ENCODE measurements around the gene KCNJ8.
"Not testable (repeated sequence)": the region's sequence is repeated elsewhere in the genome, so short reads cannot be mapped to it uniquely, and the experiment has no call there.

The KCNJ8 gene

DNA sequence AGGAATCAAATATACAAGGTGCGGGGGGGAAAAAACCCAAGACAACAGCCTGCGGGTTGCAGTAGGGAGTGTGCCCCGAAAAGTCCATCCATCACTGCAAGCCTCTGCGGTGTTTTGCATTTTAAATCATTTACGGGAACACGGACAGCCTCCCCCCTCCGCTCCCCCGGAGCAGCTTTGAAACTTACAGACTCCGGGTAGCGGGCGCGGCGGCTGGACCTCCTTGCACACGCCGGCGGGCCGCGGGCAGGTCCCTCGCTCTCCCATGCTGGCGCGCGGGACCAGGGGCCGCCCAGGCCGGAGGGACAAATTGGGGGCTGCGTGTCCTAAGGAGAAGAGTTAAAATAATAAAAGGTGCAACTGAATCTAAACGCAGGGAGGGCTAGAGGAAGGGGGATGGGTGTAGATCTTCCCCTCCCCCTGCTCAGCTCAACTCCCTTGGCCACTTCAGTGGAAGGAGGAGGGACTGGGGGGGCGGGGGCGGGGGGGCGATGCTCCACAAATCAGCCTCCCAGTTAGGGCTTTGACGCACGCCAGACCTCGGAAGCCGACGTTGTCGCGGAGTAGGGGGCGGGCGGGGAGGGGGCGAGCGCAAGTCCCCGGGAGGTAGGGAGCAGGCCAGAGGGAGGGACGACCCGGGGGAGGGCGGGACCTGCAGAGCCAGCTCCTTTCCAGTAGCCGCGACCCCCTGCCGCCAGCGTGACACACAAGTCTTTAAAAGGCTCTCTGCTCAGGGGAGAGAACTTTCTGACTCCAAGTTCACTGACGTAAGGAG, at the start of gene KCNJ8:
Gene KCNJ8, minus strand, starts transcription at position 349 of the 775 bp plus-strand sequence. CDS start 1,090 bp downstream, outside the sequence.
- no peak for DNase-seq (ENCODE audit: low read depth in 2 of 2, low spot score in 1 of 2)

DNA sequence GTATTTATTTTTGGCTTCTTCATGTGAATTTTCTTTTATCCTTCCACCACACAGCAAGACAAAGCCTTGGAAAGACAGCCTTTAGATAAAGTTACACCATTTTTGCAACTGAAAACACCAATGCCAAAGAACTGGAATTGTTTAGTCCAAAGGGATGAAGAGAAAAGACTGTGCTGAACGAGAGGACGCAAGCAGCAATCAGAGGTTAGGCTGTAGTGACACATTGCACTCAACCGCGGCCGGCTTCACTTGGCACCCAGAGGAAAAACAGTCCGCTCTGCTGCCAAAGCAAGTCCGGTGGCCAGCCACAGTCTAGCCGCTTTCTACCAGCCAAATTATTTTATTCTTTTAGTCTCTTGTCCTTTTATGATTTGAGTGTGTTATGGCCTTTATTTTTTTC, 49.1 kb upstream of the KCNJ8 start:
- DNase-seq (ENCODE audit: low read depth in 2 of 2, low spot score in 1 of 2) = no peak

DNA sequence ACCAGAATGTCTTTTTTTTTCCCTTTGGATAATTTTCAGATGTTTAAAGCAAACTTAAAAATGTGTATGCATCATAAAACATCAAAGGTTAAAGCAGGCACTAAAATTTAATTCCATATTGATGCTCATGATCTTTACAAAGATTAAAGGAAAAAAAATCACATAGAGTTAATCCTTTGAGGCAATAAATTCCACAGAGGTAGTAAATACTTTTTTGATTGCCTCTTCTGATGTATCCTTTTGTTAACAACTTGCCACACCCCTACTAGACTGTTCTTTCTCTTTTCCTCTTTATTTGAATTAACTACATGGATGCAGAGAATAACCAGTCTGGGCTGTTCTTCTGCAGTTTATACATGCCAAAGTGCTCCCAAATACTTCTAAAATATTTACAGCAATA, 45.2 kb upstream of the KCNJ8 start:
- DNase-seq (ENCODE audit: low read depth in 2 of 2, low spot score in 1 of 2) = no peak

DNA sequence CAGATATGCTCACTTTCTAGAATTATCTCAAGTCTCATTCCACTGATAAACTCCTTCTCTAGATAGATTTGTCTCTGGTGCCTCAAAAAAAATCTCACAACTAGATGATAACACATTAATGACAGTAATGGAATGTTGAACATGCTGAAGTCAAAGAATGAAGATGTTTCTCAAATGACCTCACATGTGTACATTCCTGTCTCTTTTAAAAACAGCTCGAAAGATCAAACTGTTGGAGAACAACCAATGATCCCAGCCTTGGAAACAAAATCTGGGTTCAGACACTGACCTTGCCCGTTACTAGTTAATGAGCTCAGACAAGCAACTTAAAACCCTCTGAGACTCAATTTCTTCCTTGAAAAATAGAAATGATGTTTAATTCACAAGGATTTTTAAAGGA, 44.7 kb upstream of the KCNJ8 start:
- no peak for DNase-seq (ENCODE audit: low read depth in 2 of 2, low spot score in 1 of 2)

DNA sequence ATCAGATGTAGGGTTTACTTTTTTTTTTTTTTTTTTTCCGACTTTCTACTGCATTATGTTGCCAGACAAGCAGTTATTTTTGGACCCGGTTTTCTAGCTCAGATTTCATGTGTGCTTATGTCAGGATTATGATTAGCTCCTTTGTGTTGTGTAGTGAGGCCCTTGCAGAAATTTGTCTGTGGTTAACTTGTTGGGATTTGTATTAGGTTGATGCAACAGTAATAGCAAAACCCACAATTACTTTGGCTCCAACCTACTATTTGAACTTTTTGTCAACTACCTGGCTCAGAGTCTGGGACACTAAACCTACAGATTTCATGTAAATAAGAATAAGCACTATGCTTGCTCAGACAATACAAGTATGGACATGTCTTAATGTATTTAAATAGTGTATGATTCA, 44.1 kb upstream of the KCNJ8 start:
- DNase-seq (ENCODE audit: low read depth in 2 of 2, low spot score in 1 of 2) = no peak

DNA sequence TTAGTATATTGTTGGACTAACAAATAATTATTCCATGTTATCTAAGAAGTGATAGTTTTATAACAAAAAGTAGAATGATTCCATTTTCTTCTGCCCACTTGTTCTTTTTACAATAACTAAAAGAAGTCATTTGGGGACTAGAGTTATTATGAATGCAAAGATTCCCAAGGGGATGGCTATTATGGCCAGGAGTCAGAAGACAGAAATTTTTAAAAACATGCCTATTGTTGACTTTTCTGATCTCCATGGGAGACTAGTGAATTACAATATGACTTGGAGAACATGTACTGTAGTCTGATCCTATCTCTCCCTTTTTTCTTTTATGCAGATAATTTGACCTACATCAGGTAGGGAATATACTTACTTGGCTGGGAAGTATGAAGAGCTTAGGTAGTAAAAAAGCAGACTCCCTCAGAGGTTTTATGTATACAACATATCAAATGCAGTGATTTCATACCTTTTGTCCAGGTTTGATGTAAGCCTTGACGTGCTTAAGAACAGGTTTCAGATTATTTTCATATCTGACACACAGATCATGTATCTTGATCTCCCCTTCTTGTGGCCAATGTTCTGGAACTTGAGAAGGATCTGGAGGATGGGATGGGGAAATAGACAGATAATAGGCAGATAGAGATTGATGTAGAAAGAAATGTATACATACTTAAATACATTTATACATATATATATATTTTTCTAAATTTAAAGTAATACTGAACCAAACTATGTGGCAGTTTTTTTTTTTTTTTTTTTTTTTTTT, 41.0 kb upstream of the KCNJ8 start:
- DNase-seq (ENCODE audit: low read depth in 2 of 2, low spot score in 1 of 2) = no peak

DNA sequence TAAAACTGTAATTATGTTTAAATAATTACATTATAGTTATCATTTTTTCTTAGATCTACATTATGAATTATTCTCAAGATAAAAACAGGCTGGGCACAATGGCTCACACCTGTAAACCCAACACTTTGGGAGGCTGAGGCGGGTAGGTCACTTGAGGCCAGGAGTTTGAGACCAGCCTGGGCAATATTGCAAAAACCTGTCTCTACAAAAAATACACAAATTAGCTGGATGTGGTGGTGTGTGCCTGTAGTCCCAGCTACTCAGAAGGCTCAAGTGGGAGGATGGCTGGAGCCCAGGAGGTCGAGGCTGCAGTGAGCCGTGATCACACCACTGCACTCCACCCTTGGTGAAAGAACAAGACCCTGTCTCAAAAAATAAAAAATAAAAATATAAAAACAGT, 40.3 kb upstream of the KCNJ8 start:
- DNase-seq (ENCODE audit: low read depth in 2 of 2, low spot score in 1 of 2) = no peak

DNA sequence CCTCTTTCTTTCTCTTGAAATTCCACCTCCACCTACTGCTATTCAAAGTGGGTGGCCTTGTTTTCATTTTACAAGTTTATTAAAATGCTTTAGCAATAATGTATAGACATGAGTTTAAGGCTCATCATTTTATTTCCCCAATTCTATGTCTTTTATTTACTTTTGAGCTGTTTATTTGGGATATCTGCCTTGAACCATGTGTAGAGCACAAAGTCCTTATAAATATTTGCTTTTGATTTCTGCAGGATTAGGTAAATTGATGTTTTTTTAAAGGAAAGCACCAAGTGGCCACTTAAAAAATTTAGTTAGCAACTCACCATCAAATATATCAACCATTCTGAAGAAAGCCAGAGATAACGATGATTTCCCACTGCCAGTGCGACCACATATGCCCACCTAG, 39.8 kb upstream of the KCNJ8 start:
- no peak for DNase-seq (ENCODE audit: low read depth in 2 of 2, low spot score in 1 of 2)

DNA sequence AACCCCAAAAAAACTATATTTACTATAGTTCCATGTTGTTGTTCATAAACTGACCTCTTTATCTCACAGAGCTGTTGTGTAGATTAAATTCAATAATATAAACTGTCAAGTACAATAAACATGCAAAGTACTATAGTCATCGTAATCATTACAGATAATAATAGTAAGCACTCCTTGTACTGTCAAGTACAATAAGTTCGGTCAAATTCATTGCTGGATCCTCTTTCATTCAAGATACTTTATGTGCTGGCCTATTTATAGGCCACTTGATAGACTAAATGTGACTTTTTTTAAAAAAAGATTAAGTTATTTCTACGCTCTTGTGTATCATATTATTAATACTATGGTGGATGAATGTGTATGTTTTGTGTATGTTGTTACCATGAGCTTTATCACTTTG, 39.2 kb upstream of the KCNJ8 start:
- no peak for DNase-seq (ENCODE audit: low read depth in 2 of 2, low spot score in 1 of 2)

DNA sequence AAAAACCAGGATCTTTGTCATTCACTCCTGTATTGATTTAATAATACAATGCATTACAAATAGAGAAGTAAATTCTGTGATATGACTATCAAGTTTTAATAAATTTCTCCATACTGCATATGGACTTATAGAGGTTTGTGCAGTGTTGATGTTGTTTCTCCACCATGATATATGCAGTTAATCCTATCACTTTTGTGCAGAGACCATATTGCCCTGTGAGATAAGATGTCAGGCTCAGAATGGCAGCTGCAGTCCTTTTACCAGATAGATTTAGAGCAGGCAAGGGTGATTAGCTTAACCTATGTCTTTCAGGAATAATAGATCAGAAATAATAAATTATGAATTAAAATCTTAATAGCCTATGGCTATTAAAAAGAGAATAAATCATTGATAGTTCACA, 38.6 kb upstream of the KCNJ8 start:
- no peak for DNase-seq (ENCODE audit: low read depth in 2 of 2, low spot score in 1 of 2)

DNA sequence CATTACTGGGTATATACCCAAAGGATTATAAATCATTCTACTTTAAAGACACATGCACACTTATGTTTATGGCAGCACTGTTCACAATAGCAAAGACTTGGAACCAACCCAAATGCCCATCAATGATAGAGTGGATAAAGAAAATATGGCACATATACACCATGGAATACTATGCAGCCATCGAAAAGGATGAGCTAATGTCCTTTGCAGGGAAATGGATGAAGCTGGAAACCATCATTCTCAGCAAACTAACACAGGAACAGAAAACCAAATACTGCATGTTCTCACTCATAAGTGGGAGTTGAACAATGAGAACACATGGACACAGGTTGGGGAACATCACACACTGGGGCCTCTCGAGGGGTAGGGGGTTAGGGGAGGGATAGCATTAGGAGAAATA, 37.8 kb upstream of the KCNJ8 start:
- not testable (repeated sequence) for DNase-seq (ENCODE audit: low read depth in 2 of 2, low spot score in 1 of 2)

DNA sequence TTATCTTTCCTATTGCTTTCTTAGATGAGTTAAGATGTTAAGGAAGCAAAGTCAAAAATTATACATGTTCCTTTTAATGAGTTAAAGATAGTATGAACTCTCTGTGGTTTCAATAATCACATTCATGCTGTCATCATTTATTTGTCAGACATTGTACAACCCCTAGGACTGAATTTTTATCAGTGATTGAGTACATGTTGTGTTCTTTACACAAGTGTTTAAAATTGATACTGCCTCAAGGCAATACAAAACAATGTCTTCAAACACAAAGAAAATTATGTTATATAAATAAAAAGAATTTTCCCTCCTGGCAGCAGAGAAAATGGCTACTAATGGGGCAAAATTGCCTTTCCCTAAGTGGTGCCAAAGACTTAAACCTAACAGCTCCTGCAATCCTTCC, 34.6 kb upstream of the KCNJ8 start:
- DNase-seq (ENCODE audit: low read depth in 2 of 2, low spot score in 1 of 2) = no peak

DNA sequence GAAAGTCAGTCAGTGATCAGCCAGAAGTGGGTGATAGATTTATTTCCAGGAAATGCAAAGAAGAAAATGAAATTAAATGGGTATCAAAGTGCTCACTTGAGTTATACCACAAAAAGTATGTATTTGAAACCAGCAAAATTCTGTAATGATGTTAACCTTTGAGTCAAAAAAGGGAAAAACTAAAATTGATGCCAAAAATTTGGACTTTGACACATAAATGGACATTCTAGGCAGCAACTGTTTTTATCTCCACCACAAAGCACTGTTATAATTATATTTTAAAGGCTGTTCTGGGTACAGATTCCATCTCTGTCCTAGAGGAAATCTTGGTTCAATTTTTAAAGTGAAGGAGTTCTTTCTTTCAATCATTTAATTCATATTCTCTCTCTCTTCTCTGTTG, 31.7 kb upstream of the KCNJ8 start:
- no peak for DNase-seq (ENCODE audit: low read depth in 2 of 2, low spot score in 1 of 2)

DNA sequence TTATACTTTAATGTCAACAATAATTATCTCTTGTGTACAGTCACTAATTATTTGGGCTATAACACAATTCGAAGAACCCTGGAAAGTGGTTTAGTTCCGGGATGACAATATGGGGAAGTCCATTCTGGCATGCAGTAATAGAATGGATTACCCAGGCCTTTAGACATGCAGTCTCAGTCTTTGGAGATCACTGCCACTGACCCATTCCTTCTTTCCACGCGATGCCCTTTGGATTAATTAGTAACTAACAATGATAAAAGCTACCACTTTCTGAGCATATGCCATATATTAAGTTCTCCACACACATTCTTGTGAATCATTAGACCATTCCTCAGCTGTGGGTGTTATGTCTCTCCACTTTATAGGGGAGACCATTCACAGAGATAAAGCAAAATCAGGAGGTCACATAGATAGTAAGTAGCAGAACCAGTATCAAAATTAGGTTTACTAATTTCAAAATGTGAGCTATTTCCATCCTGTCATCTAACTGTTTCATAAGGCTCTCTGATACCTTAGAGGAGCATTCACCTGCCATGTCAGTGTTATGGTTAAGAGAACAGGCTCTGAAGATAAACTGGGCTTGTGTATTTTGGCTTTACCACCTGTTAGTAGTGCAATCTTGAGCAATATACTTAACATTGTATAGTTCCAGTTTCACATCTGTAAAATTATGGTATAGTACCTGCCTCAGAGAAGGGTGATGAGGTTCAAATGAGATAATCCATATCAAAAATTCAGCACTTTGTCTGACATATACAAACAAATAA, 27.2 kb upstream of the KCNJ8 start:
- no peak for DNase-seq (ENCODE audit: low read depth in 2 of 2, low spot score in 1 of 2)

DNA sequence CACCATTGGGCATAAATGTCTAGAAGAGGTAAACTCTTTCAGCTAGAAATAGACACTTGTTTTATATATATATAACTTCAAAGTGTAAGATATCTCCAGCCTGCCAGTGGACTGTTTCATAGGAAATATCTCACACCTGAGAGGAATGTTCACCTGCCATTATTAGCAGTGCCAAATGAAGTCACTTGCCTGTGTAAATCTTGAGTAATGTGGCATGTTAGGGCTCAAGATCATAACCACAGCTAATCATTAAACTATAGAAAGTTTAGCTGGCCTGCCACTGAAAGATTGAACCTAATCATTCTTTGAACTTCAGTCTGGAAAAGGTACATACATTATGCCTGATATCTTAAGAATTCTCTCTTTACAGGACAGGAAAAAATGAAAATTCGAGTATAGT, 25.5 kb upstream of the KCNJ8 start:
- no peak for DNase-seq (ENCODE audit: low read depth in 2 of 2, low spot score in 1 of 2)

DNA sequence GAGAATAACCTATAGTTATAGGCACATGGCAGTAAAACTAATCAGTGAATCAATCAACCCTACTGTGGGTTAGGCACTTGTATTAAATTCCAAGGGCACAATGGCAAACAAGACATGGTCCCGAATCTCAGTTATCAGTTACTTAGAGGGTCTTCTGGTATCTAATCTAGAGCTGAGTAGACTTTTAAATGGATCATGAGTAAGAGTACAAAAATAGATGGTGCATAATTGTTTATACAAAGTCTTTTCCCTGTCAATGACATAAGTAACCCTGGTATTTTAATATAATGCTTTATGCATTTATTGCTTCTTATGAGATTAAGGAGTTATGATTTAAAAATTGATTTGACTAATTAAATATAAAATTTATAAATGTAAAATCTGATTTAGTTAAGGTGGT, 23.0 kb upstream of the KCNJ8 start:
- DNase-seq (ENCODE audit: low read depth in 2 of 2, low spot score in 1 of 2) = no peak

DNA sequence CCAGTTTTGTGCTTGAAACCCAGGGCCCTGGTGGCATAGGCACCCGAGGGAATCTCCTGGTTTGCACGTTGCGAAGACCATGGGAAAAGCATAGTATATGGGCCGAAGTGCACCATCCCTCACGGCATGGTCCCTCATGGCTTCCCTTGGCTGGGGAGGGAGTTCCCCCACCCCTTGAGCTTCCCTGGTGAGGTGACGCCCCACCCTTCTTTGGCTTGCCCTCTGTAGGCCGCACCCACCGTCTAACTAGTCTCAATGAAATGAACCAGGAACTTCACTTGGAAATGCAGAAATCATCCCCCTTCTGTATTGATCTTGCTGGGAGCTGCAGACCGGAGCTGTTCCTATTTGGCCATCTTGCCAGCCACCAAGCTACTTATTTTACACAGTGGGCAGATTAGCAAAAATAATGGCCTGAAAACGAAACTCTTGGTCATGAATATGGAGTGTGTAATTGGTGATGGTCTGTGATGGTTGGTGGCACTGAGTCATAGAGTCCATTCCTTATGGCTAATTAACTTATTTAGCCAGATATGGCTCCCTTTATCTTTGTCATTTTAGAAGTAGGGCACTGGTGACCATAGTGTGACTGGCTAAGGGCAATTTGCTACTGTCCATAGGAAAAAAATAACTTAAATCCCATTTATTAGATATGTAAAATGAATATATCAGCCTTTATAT, 21.3 kb upstream of the KCNJ8 start:
- DNase-seq (ENCODE audit: low read depth in 2 of 2, low spot score in 1 of 2) = no peak

DNA sequence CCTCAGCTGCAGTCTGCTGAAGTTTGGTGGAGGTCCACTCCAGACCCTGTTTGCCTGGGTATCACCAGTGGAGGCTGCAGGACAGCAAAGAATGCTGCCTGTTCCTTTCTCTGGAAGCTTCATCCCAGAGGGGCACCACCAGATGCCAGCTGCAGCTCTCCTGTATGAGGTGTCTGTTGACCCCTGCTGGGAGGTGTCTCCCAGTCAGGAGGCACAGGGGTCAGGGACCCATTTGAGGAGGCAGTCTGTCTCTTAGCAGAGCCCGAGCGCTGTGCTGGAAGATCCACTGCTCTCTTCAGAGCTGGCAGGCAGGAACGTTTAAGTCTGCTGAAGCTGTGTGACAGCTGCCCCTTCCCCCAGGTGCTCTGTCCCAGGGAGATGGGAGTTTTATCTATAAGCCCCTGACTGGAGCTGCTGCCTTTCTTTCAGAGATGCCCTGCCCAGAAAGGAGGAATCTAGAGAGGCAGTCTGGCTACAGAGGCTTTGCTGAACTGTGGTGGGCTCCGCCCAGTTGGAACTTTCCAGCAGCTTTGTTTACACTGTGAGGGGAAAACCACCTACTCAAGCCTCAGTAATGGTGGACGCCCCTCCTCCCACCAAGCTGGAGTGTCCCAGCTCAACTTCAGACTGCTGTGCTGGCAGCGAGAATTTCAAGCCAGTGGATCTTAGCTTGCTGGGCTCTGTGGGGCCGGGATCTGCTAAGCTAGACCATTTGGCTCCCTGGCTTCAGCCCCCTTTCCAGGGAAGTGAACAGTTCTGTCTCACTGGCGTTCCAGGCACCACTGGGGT, 20.5 kb upstream of the KCNJ8 start:
- DNase-seq (ENCODE audit: low read depth in 2 of 2, low spot score in 1 of 2) = not testable (repeated sequence)

DNA sequence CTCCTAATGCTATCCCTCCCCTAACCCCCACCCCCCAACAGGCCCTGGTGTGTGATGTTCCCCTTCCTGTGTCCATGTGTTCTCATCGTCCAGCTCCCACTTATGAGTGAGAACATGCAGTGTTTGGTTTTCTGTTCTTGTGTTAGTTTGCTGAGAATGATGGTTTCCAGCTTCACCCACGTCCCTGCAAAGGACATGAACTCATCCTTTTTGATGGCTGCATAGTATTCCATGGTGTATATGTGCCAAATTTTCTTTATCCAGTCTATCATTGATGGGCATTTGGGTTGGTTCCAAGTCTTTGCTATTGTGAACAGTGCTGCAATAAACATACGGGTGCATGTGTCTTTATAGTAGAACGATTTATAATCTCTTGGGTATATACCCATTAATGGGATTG, 15.2 kb upstream of the KCNJ8 start:
- not testable (repeated sequence) for DNase-seq (ENCODE audit: low read depth in 2 of 2, low spot score in 1 of 2)

DNA sequence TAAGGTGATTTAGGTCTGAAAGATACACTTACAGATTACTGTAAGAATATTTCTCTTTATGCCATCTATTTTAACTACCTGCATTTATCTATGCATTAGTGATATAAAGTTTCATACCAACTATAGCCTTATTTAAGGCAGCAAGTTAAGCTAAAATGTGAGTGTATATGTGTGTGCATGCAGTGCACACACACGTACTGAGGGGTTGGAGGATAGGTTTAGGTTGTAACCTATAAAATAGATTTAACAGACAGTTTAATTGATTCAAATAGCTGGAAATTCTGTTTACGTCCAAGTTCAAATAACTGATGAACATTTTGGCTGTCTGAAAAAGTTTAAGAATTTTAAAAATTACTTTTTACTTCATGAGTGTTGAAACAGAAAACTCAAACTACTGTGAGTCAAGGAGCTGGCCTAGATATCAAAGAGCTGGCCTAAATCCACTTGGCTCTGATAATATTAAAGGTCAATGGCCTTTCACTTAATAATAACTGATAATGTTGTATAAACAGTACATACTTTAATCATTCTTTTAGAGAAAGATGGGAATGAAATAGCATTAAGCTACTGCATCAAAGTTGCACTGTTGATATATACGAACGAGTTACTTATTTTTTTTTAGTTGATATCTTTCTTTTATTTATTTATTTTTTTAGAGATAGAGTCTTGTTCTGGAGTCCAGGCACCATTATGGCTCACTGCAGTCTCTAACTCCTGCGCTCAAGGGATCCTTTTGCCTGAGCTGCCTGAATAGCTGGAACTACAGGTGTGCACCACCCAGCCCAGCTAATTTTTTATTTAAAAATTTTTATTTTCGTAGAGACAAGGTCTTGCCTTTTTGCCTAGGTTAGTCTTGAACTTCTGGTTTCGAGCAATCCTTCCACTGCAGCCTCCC, 13.8 kb upstream of the KCNJ8 start:
- no peak for DNase-seq (ENCODE audit: low read depth in 2 of 2, low spot score in 1 of 2)

Measured in stimulated activated CD8-positive, alpha-beta memory T cell treated with anti-CD3 and anti-CD28 coated beads, Interleukin-4, amount 100 ng/mL, for 1 hour (primary cell).